Lower lobe of right lung (tissue), 2 donors: ENCODE data around the gene CALY. TPM values are rescaled to one million over a fixed set of nuclear protein-coding genes. Genes with fewer than 3 reads are reported as not detected.

ENCODE experiments used
- ATAC-seq, 2 donors: fragments of 200-7000 bp; cut with Tn5 transposase; one replicate each; pipeline ENCODE4 v1.9.1; 2020 to 2022; ENCODE audit warnings: mild to moderate bottlenecking in 2 of 2, moderate library complexity in 2 of 2
- DNase-seq: peaks from one replicate; pipeline ENCODE4 v3.0.0-alpha.2; 2020
- H3K27ac ChIP-seq: fragments of 200-600 bp; one replicate; pipeline ENCODE4 v1.8.0; 2022
- H3K27me3 ChIP-seq: fragments of 200-600 bp; one replicate; pipeline ENCODE4 v1.8.0; 2022; ENCODE audit warnings: low read depth
- H3K36me3 ChIP-seq: fragments of 200-600 bp; one replicate; pipeline ENCODE4 v1.8.0; 2022; ENCODE audit warnings: mild to moderate bottlenecking
- H3K4me1 ChIP-seq: fragments of 200-600 bp; one replicate; pipeline ENCODE4 v1.8.0; 2022
- H3K4me3 ChIP-seq: fragments of 200-600 bp; one replicate; pipeline ENCODE4 v1.8.0; 2022; ENCODE audit warnings: mild to moderate bottlenecking
- H3K9me3 ChIP-seq: fragments of 200-600 bp; one replicate; pipeline ENCODE4 v1.8.0; 2022
- intact Hi-C: fragments of 100-400 bp; cut with DNase I; formaldehyde crosslinking; loops from one replicate; pipeline ENCODE4 v1.11.0; 2022
- total RNA-seq: library from RNA; stranded (reverse); fragmentation: NEBNext Ultra II Directional; extraction: Animal tissue kit (Norgen Biotek cat#: 25700); gene quantifications from one replicate; pipeline ENCODE4 v1.2.1, GENCODE V29; 2021
- TF ChIP-seq, protein P1 (sequence below): fragments of 200-600 bp; IDR thresholded peaks from one replicate; pipeline ENCODE4 v1.8.0; 2022; ENCODE audit warnings: antibody characterized with exemption, mild to moderate bottlenecking
- donor health status: DM: no; HTN: yes; CAD: no; lungs with severe emphysema.

CALY gene
- total RNA-seq, 1 donor from 2014 or later, result not detected

GRCh38 chr10:133341983-133342382, 5.3 kb upstream of the CALY start:
- Histone ChIP-seq H3K36me3 (no peaks in the 10 kb centered on the region), H3K9me3 (no peaks in the 10 kb centered on the region), H3K27ac (no peak overlapping the region), H3K27me3 (peaks cover 32% of the 10 kb centered on the region), H3K4me3 (no peak overlapping the region), H3K4me1 (no peaks in the 10 kb centered on the region)
- ATAC-seq (no peak), DNase-seq (no peak)
- intact Hi-C loops, result no loop called here
- TF ChIP-seq, protein P1, sequence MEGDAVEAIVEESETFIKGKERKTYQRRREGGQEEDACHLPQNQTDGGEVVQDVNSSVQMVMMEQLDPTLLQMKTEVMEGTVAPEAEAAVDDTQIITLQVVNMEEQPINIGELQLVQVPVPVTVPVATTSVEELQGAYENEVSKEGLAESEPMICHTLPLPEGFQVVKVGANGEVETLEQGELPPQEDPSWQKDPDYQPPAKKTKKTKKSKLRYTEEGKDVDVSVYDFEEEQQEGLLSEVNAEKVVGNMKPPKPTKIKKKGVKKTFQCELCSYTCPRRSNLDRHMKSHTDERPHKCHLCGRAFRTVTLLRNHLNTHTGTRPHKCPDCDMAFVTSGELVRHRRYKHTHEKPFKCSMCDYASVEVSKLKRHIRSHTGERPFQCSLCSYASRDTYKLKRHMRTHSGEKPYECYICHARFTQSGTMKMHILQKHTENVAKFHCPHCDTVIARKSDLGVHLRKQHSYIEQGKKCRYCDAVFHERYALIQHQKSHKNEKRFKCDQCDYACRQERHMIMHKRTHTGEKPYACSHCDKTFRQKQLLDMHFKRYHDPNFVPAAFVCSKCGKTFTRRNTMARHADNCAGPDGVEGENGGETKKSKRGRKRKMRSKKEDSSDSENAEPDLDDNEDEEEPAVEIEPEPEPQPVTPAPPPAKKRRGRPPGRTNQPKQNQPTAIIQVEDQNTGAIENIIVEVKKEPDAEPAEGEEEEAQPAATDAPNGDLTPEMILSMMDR, result no peak

DNA sequence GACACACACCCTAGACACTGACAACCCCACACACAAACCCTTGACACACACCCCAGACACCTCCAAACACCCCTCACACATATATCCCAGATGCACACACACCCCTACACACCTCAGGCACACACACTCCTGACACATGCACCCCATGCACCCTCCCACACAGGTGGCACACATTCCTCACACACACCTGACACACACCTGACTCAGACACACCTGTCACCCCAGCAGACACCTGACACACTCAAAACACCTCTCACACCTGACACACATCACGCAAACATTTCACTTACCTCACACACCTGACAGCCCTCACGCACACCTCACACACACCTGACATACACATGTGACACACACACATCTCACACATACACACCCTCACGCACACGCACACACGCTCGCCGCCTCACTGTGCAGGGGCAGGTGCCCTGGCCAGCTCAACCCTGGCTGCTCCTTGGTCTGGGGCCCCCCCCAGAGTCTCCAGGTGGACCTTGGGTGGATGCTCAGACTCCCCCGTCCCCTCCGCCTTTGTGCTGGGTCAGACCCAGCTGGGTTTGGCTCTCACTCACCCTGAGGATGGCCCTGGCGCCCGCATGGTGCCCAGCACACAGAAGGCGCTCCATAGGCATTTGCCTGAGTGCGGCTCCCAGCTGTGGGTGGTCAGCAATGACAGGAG, 3.1 kb upstream of the CALY start:
- TF ChIP-seq, protein P1, result no peak
- DNase-seq (peak; percentile 39), ATAC-seq (no peak)
- Histone ChIP-seq H3K27ac (no peak overlapping the region), H3K4me3 (no peak overlapping the region), H3K4me1 (peaks cover 19% of the 10 kb centered on the region), H3K9me3 (no peaks in the 10 kb centered on the region), H3K36me3 (no peaks in the 10 kb centered on the region), H3K27me3 (peaks cover 40% of the 10 kb centered on the region)
- intact Hi-C loops, result no loop called here

- Histone ChIP-seq H3K27me3 (peaks cover 39% of the 10 kb centered on the region), H3K4me1 (peaks cover 22% of the 10 kb centered on the region), H3K27ac (no peak overlapping the region), H3K9me3 (no peaks in the 10 kb centered on the region), H3K4me3 (no peak overlapping the region), H3K36me3 (no peaks in the 10 kb centered on the region)
- ATAC-seq (no peak), DNase-seq (no peak)
- intact Hi-C loops, result no loop called here
- TF ChIP-seq, protein P1, result no peak
Measured at GRCh38 chr10:133338080-133339071, 1.7 kb upstream of the CALY start.

DNA sequence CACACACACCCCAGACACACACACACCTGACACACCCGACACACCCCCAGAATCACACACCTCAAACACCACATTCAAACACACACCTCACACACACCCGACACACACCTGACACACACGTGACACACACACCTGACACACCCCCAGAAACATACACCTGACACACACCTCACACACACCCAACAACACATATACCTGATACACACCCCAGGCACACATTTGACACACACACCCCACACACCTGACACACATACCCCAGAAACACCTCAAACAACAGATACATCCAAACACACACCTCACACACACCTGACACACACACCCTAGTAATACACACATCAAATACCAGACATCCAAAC, 652 bp upstream of the CALY start:
- H3K4me1 ChIP-seq, result peaks cover 22% of the 10 kb centered on the region
- ATAC-seq (no peak), DNase-seq (no peak)
- TF ChIP-seq, protein P1, result no peak
- no peaks in the 10 kb centered on the region for H3K36me3 ChIP-seq
- intact Hi-C loops, result no loop called here
- H3K27me3 ChIP-seq, result peaks cover 42% of the 10 kb centered on the region
- no peak overlapping the region for H3K27ac ChIP-seq
- H3K4me3 ChIP-seq, result no peak overlapping the region
- H3K9me3 ChIP-seq, result no peaks in the 10 kb centered on the region

DNA sequence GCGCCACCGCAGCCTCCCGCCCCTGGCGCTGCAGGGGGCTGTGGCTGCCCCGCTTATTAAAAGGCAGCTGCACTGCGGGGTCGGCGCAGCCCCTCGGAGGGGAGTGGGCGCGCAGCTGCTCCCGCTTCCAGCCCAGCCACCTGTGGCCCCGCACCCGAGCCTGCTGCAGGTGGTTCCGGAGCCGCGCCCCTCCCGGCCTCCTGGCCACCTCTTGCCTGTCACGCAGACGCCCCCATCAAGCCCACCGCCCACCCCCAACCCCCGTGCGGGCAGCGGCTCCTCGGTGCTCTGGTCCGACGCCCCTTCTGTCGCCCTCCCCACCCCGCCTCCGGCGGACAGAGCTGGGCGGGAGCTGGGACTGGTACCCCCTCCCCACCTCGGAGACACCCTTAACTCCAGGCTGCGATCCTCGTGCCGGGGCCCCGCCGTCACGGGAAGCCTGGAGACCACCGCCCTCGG, 549 bp downstream of the CALY start:
- peak; percentile 43 for DNase-seq
- Histone ChIP-seq H3K27me3 (peaks cover 50% of the 10 kb centered on the region), H3K4me1 (peaks cover 22% of the 10 kb centered on the region), H3K9me3 (no peaks in the 10 kb centered on the region), H3K27ac (no peak overlapping the region), H3K4me3 (peak overlapping the region; percentile 45), H3K36me3 (no peaks in the 10 kb centered on the region)
- TF ChIP-seq, protein P1, result no peak
- no peak for ATAC-seq
- intact Hi-C loops, result no loop called here
